B cell (primary cell): ENCODE measurements around the gene ARHGAP26. TPM values are rescaled to one million over a fixed set of nuclear protein-coding genes. Genes with fewer than 3 reads are reported as not detected.

Source experiments
- ATAC-seq: fragments of 200-7000 bp; cut with Tn5 transposase; one replicate; pipeline ENCODE4 v1.10.0; 2021; ENCODE audit warnings: low read depth, mild to moderate bottlenecking, moderate number of reproducible peaks, moderate library complexity
- CTCF ChIA-PET: fragments of 350-600 bp; sonication (Branson Sonifier 250); formaldehyde crosslinking; loops from one replicate; lab custom pipeline; 2021; ENCODE audit warnings: antibody characterized with exemption, inconsistent platforms; lab: Charles Lee
- POLR2A ChIA-PET: fragments of 350-600 bp; sonication (Branson Sonifier 250); formaldehyde crosslinking; loops from one replicate; lab custom pipeline; 2021; ENCODE audit warnings: antibody characterized with exemption; lab: Charles Lee
- DNase-seq: peaks from one replicate; pipeline ENCODE4 v3.0.0; 2013
- H2AFZ ChIP-seq: 2 replicates; pipeline ENCODE4 v1.6.1; 2012; ENCODE audit warnings: mild to moderate bottlenecking, low read depth, low read length; ENCODE audit not compliant: insufficient read depth, poor library complexity, severe bottlenecking
- H3K27ac ChIP-seq, 2 donors: 1 replicate in 1 of 2; 2 replicates in 1 of 2; pipeline ENCODE4 v1.5.1; 2012 to 2013; ENCODE audit warnings: low read length in 2 of 2, mild to moderate bottlenecking in 2 of 2, moderate library complexity in 1 of 2
- H3K27me3 ChIP-seq, 4 experiments: fragments of 200-600 bp in 1 of 4; sonication (generic) in 1 of 4; replicated peaks in 1 of 4; 1 replicate in 2 of 4; 2 replicates in 2 of 4; pipeline versions ENCODE4 v1.6.1 to v1.7.0; 2013 to 2016; ENCODE audit warnings: low read length in 3 of 4, mild to moderate bottlenecking in 2 of 4, mixed read lengths in 1 of 4, moderate library complexity in 1 of 4; ENCODE audit not compliant: insufficient read depth in 4 of 4, control insufficient read depth in 3 of 4; ENCODE audit errors: control extremely low read depth in 1 of 4
- H3K36me3 ChIP-seq, 2 experiments: replicated peaks in 1 of 2; 1 replicate in 1 of 2; 2 replicates in 1 of 2; pipeline versions ENCODE4 v1.6.1 to v1.7.1; 2013; ENCODE audit warnings: low read length in 1 of 2; ENCODE audit not compliant: insufficient read depth in 2 of 2, control insufficient read depth in 1 of 2; ENCODE audit errors: control extremely low read depth in 1 of 2, extremely low read depth in 1 of 2
- H3K4me1 ChIP-seq, 2 donors: fragments of 200-600 bp in 1 of 2; sonication (generic) in 1 of 2; 1 replicate in 1 of 2; 2 replicates in 1 of 2; pipeline versions ENCODE4 v1.5.1 to v1.6.1; 2013 to 2017; ENCODE audit warnings: low read length in 2 of 2; ENCODE audit not compliant: control insufficient read depth in 2 of 2, insufficient read depth in 2 of 2
- H3K4me2 ChIP-seq: replicated peaks from 2 replicates; pipeline ENCODE3; 2012; ENCODE audit warnings: mild to moderate bottlenecking, low read depth, low read length; ENCODE audit not compliant: poor library complexity, severe bottlenecking
- H3K4me3 ChIP-seq, 5 experiments: fragments of 200-600 bp in 1 of 5; sonication (generic) in 1 of 5; 1 replicate in 3 of 5; 2 replicates in 2 of 5; pipeline versions ENCODE4 v1.5.1 to v1.7.0; 2011 to 2016; ENCODE audit warnings: low read length in 4 of 5, mild to moderate bottlenecking in 4 of 5, low read depth in 2 of 5, control low read depth in 1 of 5, moderate library complexity in 1 of 5; ENCODE audit not compliant: insufficient read depth in 1 of 5; ENCODE audit errors: control extremely low read depth in 1 of 5, extremely low read depth in 1 of 5
- H3K79me2 ChIP-seq: fragments of 200-600 bp; sonication (generic); one replicate; pipeline ENCODE4 v1.6.0; 2016; ENCODE audit warnings: low read length; ENCODE audit not compliant: control insufficient read depth, insufficient read depth
- H3K9ac ChIP-seq: fragments of 200-600 bp; sonication (generic); 2 replicates; pipeline ENCODE4 v1.6.1; 2017; ENCODE audit warnings: mild to moderate bottlenecking, low read length, moderate library complexity
- H3K9me3 ChIP-seq, 3 donors: one replicate each; pipeline versions ENCODE4 v1.6.1 to v1.7.1; 2013; ENCODE audit warnings: low read length in 2 of 3; ENCODE audit not compliant: control insufficient read depth in 2 of 3, insufficient read depth in 1 of 3; ENCODE audit errors: control extremely low read depth in 1 of 3
- H4K20me1 ChIP-seq: 2 replicates; pipeline ENCODE4 v1.6.0; 2012; ENCODE audit warnings: mild to moderate bottlenecking, low read length; ENCODE audit not compliant: insufficient read depth, control insufficient read depth, poor library complexity, severe bottlenecking
- H3K27ac Mint-ChIP-seq: one replicate; pipeline ENCODE4 v1.8.0; 2021; ENCODE audit warnings: mixed read lengths
- H3K27me3 Mint-ChIP-seq: one replicate; pipeline ENCODE4 v1.8.0; 2021; ENCODE audit warnings: mixed read lengths
- H3K4me1 Mint-ChIP-seq: one replicate; pipeline ENCODE4 v1.8.0; 2021; ENCODE audit warnings: mixed read lengths
- H3K4me3 Mint-ChIP-seq: one replicate; pipeline ENCODE4 v1.8.0; 2021; ENCODE audit warnings: mixed read lengths
- H3K9me3 Mint-ChIP-seq: one replicate; pipeline ENCODE4 v1.8.0; 2022; ENCODE audit warnings: mixed read lengths; ENCODE audit not compliant: insufficient read depth
- CTCF ChIP-seq: fragments of 200-600 bp; IDR thresholded peaks from one replicate; pipeline ENCODE4 v1.8.0; 2022; ENCODE audit warnings: antibody characterized with exemption, mild to moderate bottlenecking
- EZH2 ChIP-seq: IDR thresholded peaks from 2 replicates; pipeline ENCODE4 v1.6.1; 2012; ENCODE audit warnings: borderline replicate concordance, low read depth, mild to moderate bottlenecking, moderate library complexity, low read length; ENCODE audit not compliant: insufficient read depth, poor library complexity, severe bottlenecking
- WGBS: methylation state at CpG from one replicate; pipeline ENCODE4 v1.1.5; 2013; ENCODE audit warnings: missing lambda C conversion rate; ENCODE audit not compliant: insufficient coverage; 5-methylcytosine and 5-hydroxymethylcytosine counted together
- intact Hi-C: fragments of 100-400 bp; cut with micrococcal nuclease; formaldehyde crosslinking; loops from one replicate; pipeline ENCODE4 v1.10.0; 2022
- polyA plus RNA-seq: library from polyadenylated mRNA; depleted of rRNA; stranded (reverse); fragments of >200 nt; gene quantifications from 2 replicates; pipeline ENCODE4 v1.2.3, GENCODE V29; 2012
- total RNA-seq, 2 donors: library from RNA; stranded (reverse); fragments of 120-200 nt in 1 of 2; gene quantifications; 1 replicate in 1 of 2; 2 replicates in 1 of 2; pipeline versions ENCODE4 v1.2.3 to v1.2.4, GENCODE V29; 2013 to 2022

Gene ARHGAP26
- total and polyA plus RNA-seq, 2 donors (not counting 1 experiment from before 2014, with no cell fraction given), result 1.8 to 22.5 TPM

- H3K4me3 ChIP-seq, result no peak overlapping the region
- H3K27me3 Mint-ChIP-seq, result no peaks in the 10 kb centered on the region
- H3K4me2 ChIP-seq, result no peak overlapping the region
- WGBS, result 88% methylated on average over 2 of the region's 2 CpGs
- no peak overlapping the region for H2AFZ ChIP-seq
- H3K79me2 ChIP-seq, result no peaks in the 10 kb centered on the region
- H3K27me3 ChIP-seq, result no peaks in the 10 kb centered on the region
- DNase-seq (no peak), ATAC-seq (no peak)
- H3K4me1 ChIP-seq, result peaks cover 0 to 2% of the 10 kb centered on the region in 2 donors
- TF ChIP-seq CTCF (no peak), EZH2 (no peak)
- no peaks in the 10 kb centered on the region for H4K20me1 ChIP-seq
- intact Hi-C loops, result no loop called here
- no peak overlapping the region for H3K4me3 Mint-ChIP-seq
- H3K9me3 Mint-ChIP-seq, result no peaks in the 10 kb centered on the region
- H3K9me3 ChIP-seq, result no peaks in the 10 kb centered on the region
- POLR2A ChIA-PET, result no interaction called here
- H3K9ac ChIP-seq, result no peak overlapping the region
- CTCF ChIA-PET, result no interaction called here
- no peak overlapping the region for H3K27ac ChIP-seq
- no peaks in the 10 kb centered on the region for H3K36me3 ChIP-seq
- no peak overlapping the region for H3K27ac Mint-ChIP-seq
- peaks cover 2% of the 10 kb centered on the region for H3K4me1 Mint-ChIP-seq
Measured at GRCh38 chr5:142829801-142830220, 59.6 kb downstream of the ARHGAP26 start.

DNA sequence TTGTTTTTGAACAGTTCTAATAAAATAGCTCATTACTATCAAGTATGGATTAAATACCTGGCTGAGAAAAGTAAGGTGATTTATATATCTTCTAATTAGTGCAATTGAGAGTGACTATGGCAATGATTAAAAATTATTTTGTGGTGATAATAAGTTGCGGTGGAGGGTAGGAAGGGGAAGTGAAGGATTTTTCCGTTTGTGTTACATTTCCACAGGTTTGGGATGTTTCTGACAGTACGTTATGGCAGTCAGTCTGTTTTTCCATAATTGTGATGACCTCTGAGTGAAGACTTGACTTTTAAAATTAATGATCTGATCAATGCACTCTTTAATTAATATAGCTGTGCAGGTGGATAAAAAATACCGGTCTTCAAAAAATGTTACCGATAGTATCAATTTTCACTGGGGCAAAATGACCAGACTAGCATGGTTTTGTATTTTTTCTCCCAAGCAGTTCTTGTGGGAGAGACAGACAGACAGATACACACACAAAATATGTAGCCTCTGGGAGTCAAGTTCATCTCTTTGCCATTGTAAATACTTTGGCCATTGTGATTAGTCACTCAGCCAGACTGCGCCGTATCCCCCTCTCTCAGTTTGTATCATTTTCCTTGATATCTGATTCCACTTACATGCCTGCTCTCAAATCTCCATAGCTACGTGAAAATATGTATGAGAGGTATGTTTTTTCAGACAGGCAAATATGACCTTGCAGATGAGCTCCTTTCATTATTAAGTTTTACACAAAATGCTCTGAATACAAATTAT lies 60.2 kb downstream of the ARHGAP26 start:
- Mint-ChIP-seq H3K27ac (no peak overlapping the region), H3K4me3 (no peak overlapping the region), H3K27me3 (no peaks in the 10 kb centered on the region), H3K4me1 (peaks cover 2% of the 10 kb centered on the region), H3K9me3 (no peaks in the 10 kb centered on the region)
- ATAC-seq (no peak), DNase-seq (no peak)
- ChIA-PET CTCF (no interaction called here), POLR2A (no interaction called here)
- H3K27ac ChIP-seq, result no peak overlapping the region
- H3K4me1 ChIP-seq, result peaks cover 0 to 2% of the 10 kb centered on the region in 2 donors
- no peak overlapping the region for H3K4me2 ChIP-seq
- no peaks in the 10 kb centered on the region for H3K27me3 ChIP-seq
- 96% methylated on average over 4 of the region's 8 CpGs for WGBS
- TF ChIP-seq EZH2 (no peak), CTCF (no peak)
- intact Hi-C loops, result no loop called here
- no peaks in the 10 kb centered on the region for H4K20me1 ChIP-seq
- H3K9ac ChIP-seq, result no peak overlapping the region
- H3K9me3 ChIP-seq, result no peaks in the 10 kb centered on the region
- H3K4me3 ChIP-seq, result no peak overlapping the region
- no peaks in the 10 kb centered on the region for H3K79me2 ChIP-seq
- no peaks in the 10 kb centered on the region for H3K36me3 ChIP-seq
- H2AFZ ChIP-seq, result no peak overlapping the region
